ENCODE measurements around the gene OR1J4.

- TF ChIP-seq POLR2AphosphoS5 (IDR thresholded peaks at IDR 0.05; ENCODE audit: low read depth, low read length) (no peak), TAF1 (IDR thresholded peaks at IDR 0.05; ENCODE audit: borderline replicate concordance, low read depth, low read length) (no peak)
These were observed 41.1 kb upstream of the OR1J4 start, which contains the start of gene OR1J1 for GRCh38 chr9:122477826-122478225.
